ENCODE data around the gene ARHGEF2. TPM values are rescaled to one million over a fixed set of nuclear protein-coding genes. Genes with fewer than 3 reads are reported as not detected.
A peak's percentile ranks its signal among the peaks of the same experiment; 100 is the strongest.

ARHGEF2 gene
- total RNA-seq, 1 experiment from 2014 or later: 324 TPM

- DNase-seq (ENCODE audit: extremely low read depth, low read depth): no peak
Observed at GRCh38 chr1:155918660-155919059, 59.7 kb downstream of the ARHGEF2 start.

- DNase-seq (ENCODE audit: extremely low read depth, low read depth): no peak
Observed at GRCh38 chr1:155913969-155914757, 64.2 kb downstream of the ARHGEF2 start.

- no peak for DNase-seq (ENCODE audit: extremely low read depth, low read depth)
Observed at GRCh38 chr1:155912056-155912536, 66.3 kb downstream of the ARHGEF2 start.

- peak; percentile 88 for DNase-seq (ENCODE audit: extremely low read depth, low read depth)
Observed at GRCh38 chr1:155911156-155912055, 66.9 kb downstream of the ARHGEF2 start, which contains the start of gene RIT1. Gene RIT1 (minus strand): TSS chr1:155911349. CDS start chr1:155910761, 588 bp downstream.

GRCh38 chr1:155910621-155911121 is 67.7 kb downstream of the ARHGEF2 start:
- peak; percentile 58 for DNase-seq (ENCODE audit: extremely low read depth, low read depth)

- peak; percentile 72 for DNase-seq (ENCODE audit: extremely low read depth, low read depth)
Observed at GRCh38 chr1:155909894-155910293, 68.5 kb downstream of the ARHGEF2 start.

GRCh38 chr1:155904261-155904660 is 74.1 kb downstream of the ARHGEF2 start:
- no peak for DNase-seq (ENCODE audit: extremely low read depth, low read depth)

- DNase-seq (ENCODE audit: extremely low read depth, low read depth): no peak
Observed at GRCh38 chr1:155900161-155900560, 78.2 kb downstream of the ARHGEF2 start.

- no peak for DNase-seq (ENCODE audit: extremely low read depth, low read depth)
Observed at GRCh38 chr1:155899683-155900082, 78.7 kb downstream of the ARHGEF2 start.

- DNase-seq (ENCODE audit: extremely low read depth, low read depth): no peak
Observed at GRCh38 chr1:155898888-155899287, 79.5 kb downstream of the ARHGEF2 start.

- no peak for DNase-seq (ENCODE audit: extremely low read depth, low read depth)
Observed at GRCh38 chr1:155897746-155898145, 80.6 kb downstream of the ARHGEF2 start.

Small RNA genes within 50 kb of the gene (small RNA-seq; reads per million reads assigned to genes)
- gene MIR6738 (0 to 0.12 reads per million in 2 experiments), gene SCARNA4 (0 reads per million in 2 experiments), gene SNORA80E (84.2 to 105 reads per million in 2 experiments)

Other genes with a start within 250 kb of the ARHGEF2 start
- 27.9 and 33.9 TPM in 2 replicates for gene GON4L, start 121.3 kb downstream of the ARHGEF2 start, total RNA-seq (2014; rRNA removed; shearing (Covaris generic))
- gene SYT11, start 119.0 kb downstream of the ARHGEF2 start, total RNA-seq (2014; rRNA removed; shearing (Covaris generic)): 0.14 and 0.37 TPM in 2 replicates
- gene RIT1, start 67.2 kb downstream of the ARHGEF2 start, total RNA-seq (2014; rRNA removed; shearing (Covaris generic)): 93.4 and 100.0 TPM in 2 replicates
- 64.7 and 86.5 TPM in 2 replicates for gene KHDC4, start 44.1 kb downstream of the ARHGEF2 start, total RNA-seq (2014; rRNA removed; shearing (Covaris generic))
- gene RXFP4, start 36.9 kb downstream of the ARHGEF2 start, total RNA-seq (2014; rRNA removed; shearing (Covaris generic)): not detected in 2 replicates
- 487 and 490 TPM in 2 replicates for gene SSR2, start 42.4 kb upstream of the ARHGEF2 start, total RNA-seq (2014; rRNA removed; shearing (Covaris generic))
- 44.6 and 45.5 TPM in 2 replicates for gene UBQLN4, start 75.3 kb upstream of the ARHGEF2 start, total RNA-seq (2014; rRNA removed; shearing (Covaris generic))
- 93.6 and 97.6 TPM in 2 replicates for gene LAMTOR2, start 76.2 kb upstream of the ARHGEF2 start, total RNA-seq (2014; rRNA removed; shearing (Covaris generic))
- not detected in 2 replicates for gene RAB25, start 82.6 kb upstream of the ARHGEF2 start, total RNA-seq (2014; rRNA removed; shearing (Covaris generic))
- 2.8 and 3.0 TPM in 2 replicates for gene MEX3A, start 103.9 kb upstream of the ARHGEF2 start, total RNA-seq (2014; rRNA removed; shearing (Covaris generic))
- 315 and 336 TPM in 2 replicates for gene LMNA, start 136.2 kb upstream of the ARHGEF2 start, total RNA-seq (2014; rRNA removed; shearing (Covaris generic))
- 0.10 and 0.29 TPM in 2 replicates for gene SEMA4A, start 175.0 kb upstream of the ARHGEF2 start, total RNA-seq (2014; rRNA removed; shearing (Covaris generic))
- gene SLC25A44, start 215.6 kb upstream of the ARHGEF2 start, total RNA-seq (2014; rRNA removed; shearing (Covaris generic)): 18.4 and 19.1 TPM in 2 replicates
- gene PMF1, start 234.5 kb upstream of the ARHGEF2 start, total RNA-seq (2014; rRNA removed; shearing (Covaris generic)): 47.5 and 59.2 TPM in 2 replicates